Right lobe of liver (tissue), 4 donors: ENCODE measurements around the gene BCAR3.

ENCODE experiments used
- POLR2A ChIP-seq: fragments of 450-650 bp; IDR thresholded peaks from one replicate; pipeline ENCODE4 v1.6.1; 2017; ENCODE audit warnings: antibody characterized with exemption, mild to moderate bottlenecking
- TF ChIP-seq, protein P1 (sequence below), 4 donors: fragments of 200-600 bp in 3 of 4; fragments of 450-650 bp in 1 of 4; IDR thresholded peaks; one replicate each; pipeline versions ENCODE4 v1.5.1 to v1.8.0; 2016 to 2022; ENCODE audit warnings: antibody characterized with exemption in 4 of 4, mild to moderate bottlenecking in 2 of 4
- donor health status: DM: no; HTN: no; CAD: no.
- donor health status: DM: no; HTN: no; CAD: no.
- donor health status: DM: no; HTN: yes; CAD: no.

GRCh38 chr1:93713341-93713740 is 31.7 kb upstream of the BCAR3 start:
- no peak for TF ChIP-seq POLR2A
- TF ChIP-seq, protein P1, sequence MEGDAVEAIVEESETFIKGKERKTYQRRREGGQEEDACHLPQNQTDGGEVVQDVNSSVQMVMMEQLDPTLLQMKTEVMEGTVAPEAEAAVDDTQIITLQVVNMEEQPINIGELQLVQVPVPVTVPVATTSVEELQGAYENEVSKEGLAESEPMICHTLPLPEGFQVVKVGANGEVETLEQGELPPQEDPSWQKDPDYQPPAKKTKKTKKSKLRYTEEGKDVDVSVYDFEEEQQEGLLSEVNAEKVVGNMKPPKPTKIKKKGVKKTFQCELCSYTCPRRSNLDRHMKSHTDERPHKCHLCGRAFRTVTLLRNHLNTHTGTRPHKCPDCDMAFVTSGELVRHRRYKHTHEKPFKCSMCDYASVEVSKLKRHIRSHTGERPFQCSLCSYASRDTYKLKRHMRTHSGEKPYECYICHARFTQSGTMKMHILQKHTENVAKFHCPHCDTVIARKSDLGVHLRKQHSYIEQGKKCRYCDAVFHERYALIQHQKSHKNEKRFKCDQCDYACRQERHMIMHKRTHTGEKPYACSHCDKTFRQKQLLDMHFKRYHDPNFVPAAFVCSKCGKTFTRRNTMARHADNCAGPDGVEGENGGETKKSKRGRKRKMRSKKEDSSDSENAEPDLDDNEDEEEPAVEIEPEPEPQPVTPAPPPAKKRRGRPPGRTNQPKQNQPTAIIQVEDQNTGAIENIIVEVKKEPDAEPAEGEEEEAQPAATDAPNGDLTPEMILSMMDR (IDR thresholded peaks at IDR 0.05) = no peak
